OCI-LY1 (cell line): Measurements from ENCODE around the gene GDPD2.

Experiments used
- H2AFZ ChIP-seq: fragments of 200-600 bp; sonication (generic), shearing (Covaris generic); 2 replicates; pipeline ENCODE4 v1.6.0; 2014; ENCODE audit warnings: antibody characterized with exemption, mild to moderate bottlenecking, low read length
- H3F3A ChIP-seq: fragments of 200-600 bp; sonication (generic), shearing (Covaris generic); 2 replicates; pipeline ENCODE4 v1.6.0; 2014; ENCODE audit warnings: mild to moderate bottlenecking, antibody characterized with exemption, low read length, moderate library complexity; ENCODE audit not compliant: insufficient read depth
- H3K27ac ChIP-seq: fragments of 200-600 bp; sonication (generic); 2 replicates; pipeline ENCODE4 v1.5.1; 2014; ENCODE audit warnings: low read length, mixed run types, mild to moderate bottlenecking, low read depth; ENCODE audit not compliant: poor library complexity, severe bottlenecking
- H3K27me3 ChIP-seq: fragments of 200-600 bp; sonication (generic); 2 replicates; pipeline ENCODE4 v1.6.0; 2014; ENCODE audit warnings: antibody characterized with exemption, mild to moderate bottlenecking, low read length, moderate library complexity; ENCODE audit not compliant: insufficient read depth
- H3K36me3 ChIP-seq: fragments of 200-600 bp; sonication (generic); 2 replicates; pipeline ENCODE4 v1.6.1; 2014; ENCODE audit warnings: mild to moderate bottlenecking, antibody characterized with exemption, low read length, moderate library complexity, mixed read lengths; ENCODE audit not compliant: insufficient read depth
- H3K4me1 ChIP-seq: fragments of 200-600 bp; sonication (generic); 2 replicates; pipeline ENCODE4 v1.5.1; 2014; ENCODE audit warnings: mild to moderate bottlenecking, low read length, moderate library complexity; ENCODE audit not compliant: insufficient read depth, severe bottlenecking
- H3K4me2 ChIP-seq: fragments of 200-600 bp; sonication (generic), shearing (Covaris generic); 2 replicates; pipeline ENCODE4 v1.6.1; 2014; ENCODE audit warnings: low read length
- H3K4me3 ChIP-seq: fragments of 200-600 bp; sonication (generic); 2 replicates; pipeline ENCODE4 v1.5.1; 2014; ENCODE audit warnings: low read length, low read depth, mild to moderate bottlenecking, mixed read lengths; ENCODE audit not compliant: poor library complexity, severe bottlenecking
- H3K79me2 ChIP-seq: fragments of 200-600 bp; shearing (Covaris generic); 2 replicates; pipeline ENCODE4 v1.6.1; 2016; ENCODE audit warnings: mixed run types, low read length, mixed read lengths; ENCODE audit not compliant: insufficient read depth
- H3K9ac ChIP-seq: fragments of 200-600 bp; sonication (generic), shearing (Covaris generic); 2 replicates; pipeline ENCODE4 v1.6.1; 2014; ENCODE audit warnings: mild to moderate bottlenecking, low read length, mixed read lengths
- H3K9me2 ChIP-seq: fragments of 200-600 bp; sonication (generic), shearing (Covaris generic); 2 replicates; pipeline ENCODE4 v1.6.1; 2014; ENCODE audit warnings: low read depth, mild to moderate bottlenecking, low read length, mixed read lengths
- H3K9me3 ChIP-seq: fragments of 200-600 bp; shearing (Covaris generic); 2 replicates; pipeline ENCODE4 v1.6.1; 2014; ENCODE audit warnings: low read length, mixed read lengths
- H4K20me1 ChIP-seq: fragments of 200-600 bp; sonication (generic), shearing (Covaris generic); 2 replicates; pipeline ENCODE4 v1.6.0; 2016; ENCODE audit warnings: mild to moderate bottlenecking, low read length; ENCODE audit not compliant: insufficient read depth
- CTCF ChIP-seq: fragments of 200-600 bp; sonication (generic), shearing (Covaris generic); IDR thresholded peaks from 2 replicates; pipeline ENCODE4 v1.5.1; 2017; ENCODE audit warnings: mild to moderate bottlenecking, antibody characterized with exemption, low read length, moderate library complexity, mixed read lengths
- EZH2 ChIP-seq: fragments of 200-600 bp; sonication (generic), shearing (Covaris generic); IDR thresholded peaks from 2 replicates; pipeline ENCODE4 v1.8.0; 2017; ENCODE audit warnings: borderline replicate concordance, mixed run types, mild to moderate bottlenecking, antibody characterized with exemption, low read length, moderate library complexity, mixed read lengths

The GDPD2 gene

GRCh38 chrX:70455366-70456202 is 32.5 kb downstream of the GDPD2 start:
- Histone ChIP-seq H3F3A (no peaks in the 10 kb centered on the region), H3K79me2 (no peaks in the 10 kb centered on the region), H3K27me3 (no peaks in the 10 kb centered on the region), H4K20me1 (no peaks in the 10 kb centered on the region), H3K4me2 (peak overlapping the region; percentile 80), H3K9me2 (no peaks in the 10 kb centered on the region), H3K4me3 (peak overlapping the region; percentile 83), H2AFZ (no peak overlapping the region), H3K27ac (peak overlapping the region; percentile 78), H3K36me3 (no peaks in the 10 kb centered on the region), H3K9ac (peak overlapping the region; percentile 88), H3K4me1 (peaks cover 26% of the 10 kb centered on the region), H3K9me3 (no peaks in the 10 kb centered on the region)
- TF ChIP-seq EZH2, result no peak
- TF ChIP-seq CTCF, result no peak

GRCh38 chrX:70456256-70456655 is 33.1 kb downstream of the GDPD2 start:
- Histone ChIP-seq H3K4me3 (peak overlapping the region; percentile 83), H3F3A (no peaks in the 10 kb centered on the region), H3K9me3 (no peaks in the 10 kb centered on the region), H4K20me1 (no peaks in the 10 kb centered on the region), H3K9me2 (no peaks in the 10 kb centered on the region), H3K4me1 (peaks cover 26% of the 10 kb centered on the region), H3K27me3 (no peaks in the 10 kb centered on the region), H3K27ac (peak overlapping the region; percentile 78), H3K79me2 (no peaks in the 10 kb centered on the region), H3K36me3 (no peaks in the 10 kb centered on the region), H3K9ac (peak overlapping the region; percentile 88; the same call in 1 of the 2 replicates), H3K4me2 (peak overlapping the region; percentile 80), H2AFZ (no peak overlapping the region)
- TF ChIP-seq CTCF, result no peak
- no peak for TF ChIP-seq EZH2

- Histone ChIP-seq H4K20me1 (no peaks in the 10 kb centered on the region), H3K36me3 (no peaks in the 10 kb centered on the region), H3K27me3 (no peaks in the 10 kb centered on the region), H3F3A (no peaks in the 10 kb centered on the region), H2AFZ (no peak overlapping the region), H3K4me3 (no peak overlapping the region), H3K9me2 (no peaks in the 10 kb centered on the region), H3K4me1 (peaks cover 8% of the 10 kb centered on the region), H3K79me2 (no peaks in the 10 kb centered on the region), H3K9me3 (no peaks in the 10 kb centered on the region), H3K27ac (no peak overlapping the region), H3K4me2 (no peak overlapping the region), H3K9ac (no peak overlapping the region)
- TF ChIP-seq CTCF (no peak), EZH2 (no peak)
These were observed 37.9 kb downstream of the GDPD2 start for GRCh38 chrX:70461026-70461425.
